WI38 (cell line): ENCODE data around the gene FBXW12.

ENCODE experiments used
- H3K4me3 ChIP-seq: 2 replicates; pipeline ENCODE4 v1.5.1; 2011; ENCODE audit warnings: low read depth, mild to moderate bottlenecking, control low read depth, low read length
- CTCF ChIP-seq: IDR thresholded peaks from 2 replicates; pipeline ENCODE4 v1.5.1; 2012; ENCODE audit warnings: low read depth, mild to moderate bottlenecking, control low read depth, low read length

The FBXW12 gene

GRCh38 chr3:48441940-48442339, 69.9 kb downstream of the FBXW12 start:
- no peak overlapping the region for H3K4me3 ChIP-seq
- TF ChIP-seq CTCF: no peak
